ENCODE results near the gene FBXL4.

FBXL4 gene

DNA sequence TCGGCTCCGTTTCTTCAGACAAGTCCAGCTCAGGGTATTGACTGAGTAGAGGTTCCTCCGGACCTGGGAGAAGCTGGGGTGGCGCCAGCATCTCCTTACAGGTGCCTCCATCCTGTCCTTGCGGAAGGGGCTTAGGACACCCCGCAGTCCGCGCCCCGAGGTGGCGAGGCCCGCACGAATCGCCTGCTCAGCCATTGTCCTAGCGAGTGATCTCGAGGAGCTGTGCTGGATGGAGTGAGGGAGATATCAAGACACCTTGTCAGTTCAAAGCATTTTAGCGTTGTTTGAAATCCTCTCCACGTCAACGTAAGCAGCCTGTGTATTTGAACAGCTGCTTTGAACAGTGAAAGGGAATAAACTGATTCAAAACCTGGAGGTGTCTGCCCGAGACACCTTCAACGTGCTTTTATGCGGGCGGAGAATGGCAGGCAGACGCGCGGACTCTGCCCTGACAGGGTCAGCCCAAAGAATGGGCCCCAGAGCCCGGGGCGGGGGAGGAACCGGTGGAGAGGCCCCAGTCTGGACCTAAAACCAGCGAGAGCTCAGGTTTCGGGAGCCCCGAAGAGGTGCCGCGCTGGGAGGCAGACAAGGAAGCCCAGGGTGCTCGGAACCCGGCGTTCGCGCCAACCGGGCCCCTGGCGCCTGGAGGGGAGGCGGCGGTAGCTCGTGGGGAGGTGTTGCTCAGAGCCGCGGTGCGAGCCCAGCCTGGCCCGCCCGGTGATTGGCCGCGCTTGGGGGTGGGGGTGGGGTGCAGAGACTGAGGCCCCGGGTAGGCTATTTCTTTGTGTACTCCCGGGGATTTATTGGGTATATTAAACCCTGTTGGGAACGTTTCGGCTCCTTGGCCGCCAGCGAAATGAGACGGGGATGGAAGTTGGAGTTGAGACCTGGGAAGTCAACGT, 116.4 kb downstream of the FBXL4 start:
- no peaks in the 10 kb centered on the region for H3K36me3 ChIP-seq (ENCODE audit: insufficient read depth, low read length)
- no peaks in the 10 kb centered on the region for H3K9me3 ChIP-seq (ENCODE audit: low read length)
- H3K4me3 ChIP-seq (ENCODE audit: low read depth in 1 of 2, low read length in 2 of 2) = no peak overlapping the region
- peaks cover 34% of the 10 kb centered on the region for H3K4me1 ChIP-seq (ENCODE audit: insufficient read depth, low read length)
- peaks cover 71 to 82% of the 10 kb centered on the region in 2 donors for H3K27me3 ChIP-seq (ENCODE audit: control insufficient read depth in 1 of 2, insufficient read depth in 2 of 2, low read length in 2 of 2)
- H3K9ac ChIP-seq (ENCODE audit: low read length) = no peak overlapping the region
- no peak overlapping the region for H3K27ac ChIP-seq (ENCODE audit: low read depth, low read length)

DNA sequence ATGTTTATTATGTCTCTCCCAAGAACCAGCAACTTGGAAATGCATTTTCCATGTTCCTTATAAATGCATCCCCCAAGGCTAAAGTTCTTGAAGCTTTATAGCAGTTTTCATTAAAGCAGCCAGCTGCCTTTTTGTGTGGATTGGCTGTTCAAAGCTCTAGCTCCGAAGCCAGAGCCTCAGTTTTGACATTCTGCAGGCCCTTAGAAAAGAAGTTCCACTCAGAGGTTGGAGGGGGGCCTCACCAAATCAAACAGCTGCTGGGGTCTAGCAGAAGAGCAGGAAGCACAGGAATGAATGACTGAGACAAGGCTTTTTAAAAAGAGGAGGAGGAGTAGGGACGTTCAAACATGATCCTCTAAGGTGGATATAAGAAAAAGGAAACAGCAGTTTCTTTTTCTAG, 117.6 kb downstream of the FBXL4 start:
- Histone ChIP-seq H3K9ac (ENCODE audit: low read length) (no peak overlapping the region), H3K27ac (ENCODE audit: low read depth, low read length) (no peak overlapping the region), H3K36me3 (ENCODE audit: insufficient read depth, low read length) (no peaks in the 10 kb centered on the region), H3K9me3 (ENCODE audit: low read length) (no peaks in the 10 kb centered on the region), H3K4me1 (ENCODE audit: insufficient read depth, low read length) (peaks cover 35% of the 10 kb centered on the region), H3K4me3 (ENCODE audit: low read depth in 1 of 2, low read length in 2 of 2) (no peak overlapping the region), H3K27me3 (ENCODE audit: control insufficient read depth in 1 of 2, insufficient read depth in 2 of 2, low read length in 2 of 2) (peaks cover 75 to 82% of the 10 kb centered on the region in 2 donors)

DNA sequence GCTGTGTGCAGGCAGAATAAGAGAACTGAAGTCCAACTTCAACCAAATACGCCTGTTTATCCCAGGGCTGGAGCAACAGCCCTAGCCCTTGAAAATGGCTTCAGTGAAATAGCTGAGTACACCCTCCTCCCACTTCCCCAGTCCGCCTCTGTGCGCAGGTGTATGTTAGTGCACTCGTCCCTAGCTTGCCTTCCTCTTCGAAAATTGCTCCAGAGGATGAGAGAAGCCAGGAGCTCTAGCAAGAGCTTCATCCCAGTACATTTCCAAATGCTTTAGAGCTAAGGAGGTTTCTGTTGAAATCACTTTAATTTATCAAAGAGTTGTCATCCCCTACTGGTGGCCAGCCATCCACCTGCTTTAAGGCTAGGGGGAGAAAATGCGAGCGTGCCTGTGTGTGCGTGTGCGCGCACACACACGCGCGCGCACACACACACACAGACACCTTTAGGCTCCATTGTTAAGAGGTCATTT, 118.8 kb downstream of the FBXL4 start:
- H3K36me3 ChIP-seq (ENCODE audit: insufficient read depth, low read length) = no peaks in the 10 kb centered on the region
- no peaks in the 10 kb centered on the region for H3K9me3 ChIP-seq (ENCODE audit: low read length)
- no peak overlapping the region for H3K27ac ChIP-seq (ENCODE audit: low read depth, low read length)
- H3K4me3 ChIP-seq (ENCODE audit: low read depth in 1 of 2, low read length in 2 of 2) = no peak overlapping the region
- peaks cover 46% of the 10 kb centered on the region for H3K4me1 ChIP-seq (ENCODE audit: insufficient read depth, low read length)
- H3K9ac ChIP-seq (ENCODE audit: low read length) = no peak overlapping the region
- H3K27me3 ChIP-seq (ENCODE audit: control insufficient read depth in 1 of 2, insufficient read depth in 2 of 2, low read length in 2 of 2) = peaks cover 86 to 93% of the 10 kb centered on the region in 2 donors

DNA sequence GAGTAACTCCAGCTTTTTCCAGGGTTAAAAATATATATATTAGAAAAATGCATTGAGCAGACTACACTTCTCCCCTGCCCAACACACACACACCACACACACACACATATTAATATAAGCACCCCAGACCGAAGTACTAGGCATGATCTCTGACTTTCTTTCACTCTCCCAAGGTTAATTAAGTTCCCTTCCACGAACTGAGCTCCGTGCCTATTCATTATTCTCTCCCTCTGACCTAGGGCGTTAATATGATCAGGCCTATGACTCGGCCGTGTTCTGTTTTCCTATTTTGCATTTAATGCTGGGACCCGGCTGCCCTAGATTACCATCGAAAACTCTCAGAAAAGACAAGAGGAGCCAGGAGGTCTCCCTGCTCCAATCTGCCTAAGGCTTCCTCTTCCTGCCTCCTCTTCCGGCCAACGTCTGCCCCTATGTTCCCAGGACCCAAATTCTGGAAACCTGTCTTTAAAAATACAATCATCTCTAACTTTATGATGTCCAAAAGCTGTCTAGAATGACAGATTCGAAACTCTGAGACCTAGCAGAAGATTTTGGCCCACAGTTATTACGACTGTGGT, 119.4 kb downstream of the FBXL4 start:
- Histone ChIP-seq H3K27ac (ENCODE audit: low read depth, low read length) (no peak overlapping the region), H3K4me3 (ENCODE audit: low read depth in 1 of 2, low read length in 2 of 2) (no peak overlapping the region), H3K9ac (ENCODE audit: low read length) (no peak overlapping the region), H3K4me1 (ENCODE audit: insufficient read depth, low read length) (peaks cover 39% of the 10 kb centered on the region), H3K36me3 (ENCODE audit: insufficient read depth, low read length) (no peaks in the 10 kb centered on the region), H3K27me3 (ENCODE audit: control insufficient read depth in 1 of 2, insufficient read depth in 2 of 2, low read length in 2 of 2) (peaks cover 92 to 97% of the 10 kb centered on the region in 2 donors), H3K9me3 (ENCODE audit: low read length) (no peaks in the 10 kb centered on the region)

DNA sequence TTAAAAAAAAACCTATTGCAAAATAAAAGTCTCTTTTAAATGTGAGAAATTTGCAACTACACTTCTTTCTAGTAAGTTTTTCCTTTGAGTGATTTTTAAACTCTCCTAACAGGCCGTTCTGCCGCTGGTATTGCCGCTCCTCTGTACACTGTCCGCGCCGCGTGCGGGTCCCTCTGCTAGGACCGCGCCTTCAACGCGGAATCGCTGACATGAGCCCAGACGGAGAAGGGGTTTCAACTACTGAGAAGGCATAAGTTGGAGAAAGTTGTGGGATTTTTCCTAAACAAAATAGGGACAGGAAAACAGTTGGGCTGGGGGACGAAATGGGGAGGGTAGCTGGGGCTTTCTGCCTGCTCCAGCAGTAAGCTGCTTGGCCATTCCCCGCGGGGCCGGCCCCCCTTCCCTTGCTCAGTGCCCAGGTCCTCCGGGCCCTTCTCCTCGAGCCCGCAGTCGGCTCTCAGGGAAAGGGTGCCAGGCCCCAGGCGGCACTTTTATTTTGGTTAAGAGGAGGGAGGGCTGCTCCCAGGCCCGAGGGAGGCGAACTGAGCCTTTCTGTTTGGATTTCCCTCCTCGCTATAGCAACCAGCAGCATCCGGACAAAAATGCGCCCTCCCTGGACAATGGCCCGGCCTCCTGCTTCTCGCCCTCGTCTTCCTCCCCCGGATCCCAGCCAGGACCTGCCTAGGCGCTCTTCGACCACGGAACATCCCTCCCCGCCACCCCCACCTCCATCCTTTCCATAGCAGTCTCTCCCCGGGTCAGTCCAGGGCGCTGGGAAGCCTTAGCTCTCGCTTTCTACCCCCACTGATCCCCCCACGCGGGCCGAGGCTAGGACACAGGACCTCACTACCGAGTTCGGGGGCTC, 120.2 kb downstream of the FBXL4 start:
- Histone ChIP-seq H3K27me3 (ENCODE audit: control insufficient read depth in 1 of 2, insufficient read depth in 2 of 2, low read length in 2 of 2) (peaks cover 87 to 91% of the 10 kb centered on the region in 2 donors), H3K27ac (ENCODE audit: low read depth, low read length) (no peak overlapping the region), H3K4me1 (ENCODE audit: insufficient read depth, low read length) (peaks cover 31% of the 10 kb centered on the region), H3K4me3 (ENCODE audit: low read depth in 1 of 2, low read length in 2 of 2) (no peak overlapping the region), H3K9ac (ENCODE audit: low read length) (no peak overlapping the region), H3K9me3 (ENCODE audit: low read length) (no peaks in the 10 kb centered on the region), H3K36me3 (ENCODE audit: insufficient read depth, low read length) (no peaks in the 10 kb centered on the region)

DNA sequence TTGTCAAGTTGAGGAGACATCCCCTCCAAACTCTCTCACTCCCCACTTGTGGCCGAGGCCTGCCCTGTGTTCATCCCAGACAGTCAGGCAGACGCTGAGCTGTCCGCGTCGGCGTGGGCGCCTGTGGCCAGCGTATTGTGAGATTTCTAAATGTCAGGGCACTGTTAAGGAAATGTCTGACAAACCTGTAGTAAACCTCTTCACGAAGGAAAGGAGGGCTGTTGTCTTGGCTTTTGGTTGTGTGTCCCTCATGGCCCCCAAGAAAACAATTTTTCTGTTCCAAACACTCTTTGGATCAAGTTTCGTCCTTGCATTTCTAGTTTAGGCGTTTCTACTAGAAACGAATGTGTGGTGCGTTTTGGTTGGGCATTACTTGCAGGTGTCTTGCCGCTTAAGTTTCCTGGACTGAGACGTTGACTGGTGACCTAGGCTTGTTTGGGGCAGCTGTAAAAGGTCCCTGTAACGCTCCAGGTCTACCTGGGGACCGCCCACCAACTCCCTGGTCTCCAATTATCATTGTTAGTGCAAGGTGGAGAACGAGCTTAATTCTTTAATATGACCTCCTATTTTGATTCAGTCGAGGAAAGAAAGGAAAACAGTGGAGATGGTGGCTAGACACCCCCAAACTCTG, 122.0 kb downstream of the FBXL4 start:
- peaks cover 18% of the 10 kb centered on the region for H3K4me1 ChIP-seq (ENCODE audit: insufficient read depth, low read length)
- H3K4me3 ChIP-seq (ENCODE audit: low read depth in 1 of 2, low read length in 2 of 2) = no peak overlapping the region
- no peaks in the 10 kb centered on the region for H3K36me3 ChIP-seq (ENCODE audit: insufficient read depth, low read length)
- no peak overlapping the region for H3K27ac ChIP-seq (ENCODE audit: low read depth, low read length)
- no peak overlapping the region for H3K9ac ChIP-seq (ENCODE audit: low read length)
- H3K27me3 ChIP-seq (ENCODE audit: control insufficient read depth in 1 of 2, insufficient read depth in 2 of 2, low read length in 2 of 2) = peaks cover 74 to 81% of the 10 kb centered on the region in 2 donors
- no peaks in the 10 kb centered on the region for H3K9me3 ChIP-seq (ENCODE audit: low read length)

DNA sequence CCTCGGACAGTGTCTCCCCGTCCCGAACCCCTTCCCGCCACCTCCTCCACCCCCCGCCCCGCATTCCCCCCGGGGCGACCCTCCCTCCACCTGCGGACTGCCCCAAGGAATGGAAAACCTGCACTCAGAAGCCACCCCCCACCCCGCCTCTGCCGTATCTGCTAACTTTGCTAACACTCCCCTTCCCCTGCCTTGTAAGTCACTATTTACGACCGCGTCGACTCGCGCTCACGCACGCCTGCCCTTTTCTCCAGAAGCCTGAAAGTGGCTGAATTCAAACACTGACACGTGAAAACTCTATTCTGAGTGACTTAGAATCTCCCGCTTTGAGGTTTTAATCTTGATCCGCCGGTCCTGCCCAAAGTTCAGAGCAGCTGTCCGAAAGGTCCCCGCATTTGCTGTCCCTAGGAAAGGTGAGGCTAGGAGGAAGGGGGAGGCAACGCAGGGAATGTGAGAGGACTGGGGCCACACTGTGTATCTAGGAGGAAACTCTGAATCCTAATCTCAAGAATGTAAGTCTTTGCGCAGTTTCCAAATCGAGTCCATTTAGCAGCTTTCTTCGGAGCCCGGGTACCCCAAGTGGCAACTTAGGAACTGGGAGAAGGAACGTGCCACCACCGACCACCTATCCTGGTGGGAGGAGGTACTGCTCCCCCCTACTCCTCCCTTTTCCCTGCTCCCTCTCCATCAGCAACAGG, 122.7 kb downstream of the FBXL4 start:
- Histone ChIP-seq H3K27me3 (ENCODE audit: control insufficient read depth in 1 of 2, insufficient read depth in 2 of 2, low read length in 2 of 2) (peaks cover 68 to 74% of the 10 kb centered on the region in 2 donors), H3K4me3 (ENCODE audit: low read depth in 1 of 2, low read length in 2 of 2) (no peak overlapping the region), H3K9me3 (ENCODE audit: low read length) (no peaks in the 10 kb centered on the region), H3K27ac (ENCODE audit: low read depth, low read length) (no peak overlapping the region), H3K36me3 (ENCODE audit: insufficient read depth, low read length) (no peaks in the 10 kb centered on the region), H3K9ac (ENCODE audit: low read length) (no peak overlapping the region), H3K4me1 (ENCODE audit: insufficient read depth, low read length) (peaks cover 18% of the 10 kb centered on the region)

DNA sequence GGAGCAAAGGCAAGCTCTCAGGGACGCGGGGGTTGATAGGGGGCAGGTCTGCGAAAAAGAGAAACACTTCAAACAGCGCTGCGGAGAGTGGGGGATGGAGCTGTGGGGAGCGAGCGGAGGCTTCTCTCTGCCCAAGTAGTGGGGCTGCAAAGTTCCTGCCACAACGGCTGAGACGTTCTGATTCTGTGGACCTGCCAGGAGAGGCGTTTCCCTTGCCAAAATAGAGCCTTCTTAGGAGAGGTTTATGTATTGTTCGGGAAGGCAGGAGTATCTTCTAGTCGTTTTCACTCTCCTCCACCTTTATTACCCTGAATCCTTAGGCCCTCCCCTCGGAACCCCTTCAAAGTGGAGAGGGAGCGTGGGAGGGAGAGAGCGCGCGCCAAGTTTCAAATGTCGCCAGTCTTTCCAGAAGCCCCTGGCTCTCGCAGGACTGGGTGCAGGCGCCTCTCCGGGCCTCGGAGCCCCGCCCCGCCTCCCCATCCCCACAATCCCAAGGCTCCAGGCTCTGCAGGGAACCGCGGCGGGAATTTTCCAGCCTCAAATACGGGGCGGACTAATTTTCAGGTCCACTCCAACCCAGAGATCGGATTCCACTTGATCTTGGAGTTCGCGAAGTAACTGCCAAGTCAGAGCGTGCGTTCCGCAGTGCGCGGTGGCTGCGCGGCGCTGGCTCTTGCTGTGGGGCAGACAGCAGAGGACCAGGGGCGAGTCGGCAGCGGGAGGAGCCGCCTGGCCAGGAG, 123.4 kb downstream of the FBXL4 start:
- Histone ChIP-seq H3K4me1 (ENCODE audit: insufficient read depth, low read length) (peaks cover 18% of the 10 kb centered on the region), H3K27me3 (ENCODE audit: control insufficient read depth in 1 of 2, insufficient read depth in 2 of 2, low read length in 2 of 2) (peaks cover 60 to 67% of the 10 kb centered on the region in 2 donors), H3K4me3 (ENCODE audit: low read depth in 1 of 2, low read length in 2 of 2) (peak overlapping the region in 1 of 2 donors; percentile 4), H3K9ac (ENCODE audit: low read length) (no peak overlapping the region), H3K36me3 (ENCODE audit: insufficient read depth, low read length) (no peaks in the 10 kb centered on the region), H3K27ac (ENCODE audit: low read depth, low read length) (no peak overlapping the region), H3K9me3 (ENCODE audit: low read length) (no peaks in the 10 kb centered on the region)

DNA sequence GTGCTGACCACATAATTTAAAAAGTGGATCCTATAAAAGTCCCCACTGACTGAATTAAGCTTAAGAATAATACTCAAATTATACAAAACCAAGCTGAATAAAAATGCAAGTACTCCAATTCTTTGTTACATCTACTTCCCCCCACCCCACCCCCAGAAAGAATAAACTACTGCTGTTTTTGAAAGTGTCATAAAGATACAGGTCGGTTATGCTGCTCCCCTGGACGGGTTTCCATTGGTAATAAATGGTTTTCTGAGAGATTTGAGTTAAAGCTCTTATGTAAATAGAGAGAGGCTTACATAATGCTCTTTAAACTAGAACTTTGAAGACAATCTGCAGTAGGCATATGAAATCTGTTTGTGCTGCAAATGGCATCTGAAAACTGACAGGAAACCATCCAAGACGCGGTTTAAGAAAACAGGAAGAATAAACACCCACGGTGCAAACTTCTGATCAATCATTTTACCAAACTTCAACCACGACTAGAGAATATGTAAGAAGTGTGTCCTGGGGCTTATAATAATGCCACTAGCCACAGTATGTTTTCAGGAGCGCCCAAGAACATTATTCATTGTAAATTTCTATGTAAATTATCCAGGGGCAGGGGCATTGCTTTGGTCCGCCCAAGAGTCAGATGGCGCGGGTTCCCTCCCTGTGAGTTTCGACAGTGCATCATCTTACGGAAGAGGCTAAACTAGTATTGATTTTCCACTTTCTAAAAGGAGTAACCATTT, 124.2 kb downstream of the FBXL4 start:
- Histone ChIP-seq H3K9me3 (ENCODE audit: low read length) (no peaks in the 10 kb centered on the region), H3K27me3 (ENCODE audit: control insufficient read depth in 1 of 2, insufficient read depth in 2 of 2, low read length in 2 of 2) (peaks cover 54 to 62% of the 10 kb centered on the region in 2 donors), H3K36me3 (ENCODE audit: insufficient read depth, low read length) (no peaks in the 10 kb centered on the region), H3K9ac (ENCODE audit: low read length) (no peak overlapping the region), H3K27ac (ENCODE audit: low read depth, low read length) (no peak overlapping the region), H3K4me3 (ENCODE audit: low read depth in 1 of 2, low read length in 2 of 2) (no peak overlapping the region), H3K4me1 (ENCODE audit: insufficient read depth, low read length) (peaks cover 18% of the 10 kb centered on the region)

All from muscle layer of colon (tissue), 2 donors.